HepG2 (cell line): ENCODE results near the gene ATRIP. TPM values are rescaled to one million over a fixed set of nuclear protein-coding genes. Genes with fewer than 3 reads are reported as not detected.

ENCODE experiments used
- MEF2D ChIP-seq: sonication (generic); formaldehyde crosslinking; IDR thresholded peaks from 2 replicates; pipeline ENCODE4 v1.5.1; 2020; ENCODE audit warnings: mild to moderate bottlenecking, missing genetic modification reagents
- TCF12 ChIP-seq, 2 experiments: fragments of 450-650 bp in 1 of 2; sonication (generic) in 1 of 2; formaldehyde crosslinking in 1 of 2; IDR thresholded peaks; 2 replicates each; pipeline versions ENCODE4 v1.6.1 to v1.8.0; 2017 to 2022; ENCODE audit warnings: antibody characterized with exemption in 1 of 2, mild to moderate bottlenecking in 1 of 2, missing genetic modification reagents in 1 of 2, moderate library complexity in 1 of 2
- ZIK1 ChIP-seq: sonication (generic); formaldehyde crosslinking; IDR thresholded peaks from 2 replicates; pipeline ENCODE4 v1.5.0; 2020; ENCODE audit warnings: mild to moderate bottlenecking, low read depth, missing genetic modification reagents, borderline replicate concordance
- ZNF274 ChIP-seq: sonication (generic); formaldehyde crosslinking; IDR thresholded peaks from 2 replicates; pipeline ENCODE4 v1.5.1; 2020; ENCODE audit warnings: mild to moderate bottlenecking, missing genetic modification reagents
- ZNF879 ChIP-seq: sonication (generic); formaldehyde crosslinking; IDR thresholded peaks from 2 replicates; pipeline ENCODE4 v1.8.1; 2023; ENCODE audit warnings: missing genetic modification reagents
- polyA plus RNA-seq, 8 experiments: library from polyadenylated mRNA; depleted of rRNA in 3 of 8; stranded (reverse) in 7 of 8; unstranded in 1 of 8; fragments of >200 nt; fragmentation: Illumina TruSeq in 4 of 8; extraction: Trizol in 4 of 8; gene quantifications; 2 replicates each; pipeline versions ENCODE4 v1.2.1 to v1.2.3, GENCODE V29; 2011 to 2016; ENCODE audit warnings: low read depth in 4 of 8, missing spikeins in 1 of 8, mixed read lengths in 1 of 8; ENCODE audit not compliant: insufficient read depth in 1 of 8
- total RNA-seq, 5 experiments: library from RNA; depleted of rRNA; stranded (reverse); fragments of >200 nt; fragmentation: Illumina TruSeq; extraction: Trizol; gene quantifications; 2 replicates each; pipeline ENCODE4 v1.2.3, GENCODE V29; 2016; ENCODE audit warnings: low read depth in 1 of 5
- TF ChIP-seq, protein P1 (sequence below): sonication (generic); formaldehyde crosslinking; IDR thresholded peaks from 2 replicates; pipeline ENCODE4 v1.5.0; 2020; ENCODE audit warnings: mild to moderate bottlenecking, missing genetic modification reagents, borderline replicate concordance
- TF ChIP-seq, protein P2 (sequence below): sonication (generic); formaldehyde crosslinking; IDR thresholded peaks from 2 replicates; pipeline ENCODE4 v1.4.0; 2020; ENCODE audit warnings: missing genetic modification reagents
- TF ChIP-seq, protein P3 (sequence below): sonication (generic); formaldehyde crosslinking; IDR thresholded peaks from 2 replicates; pipeline ENCODE4 v1.4.0; 2020; ENCODE audit warnings: low read depth, mild to moderate bottlenecking, missing genetic modification reagents
- TF ChIP-seq, protein P4 (sequence below): sonication (generic); formaldehyde crosslinking; IDR thresholded peaks from 2 replicates; pipeline ENCODE4 v1.9.0; 2021; ENCODE audit warnings: missing genetic modification reagents, borderline replicate concordance

The ATRIP gene
- total and polyA plus RNA-seq, 2 of the 13 experiments (the other 11 are each of a cell fraction or from before 2014, with no cell fraction given): 5.1 to 12.5 TPM

DNA sequence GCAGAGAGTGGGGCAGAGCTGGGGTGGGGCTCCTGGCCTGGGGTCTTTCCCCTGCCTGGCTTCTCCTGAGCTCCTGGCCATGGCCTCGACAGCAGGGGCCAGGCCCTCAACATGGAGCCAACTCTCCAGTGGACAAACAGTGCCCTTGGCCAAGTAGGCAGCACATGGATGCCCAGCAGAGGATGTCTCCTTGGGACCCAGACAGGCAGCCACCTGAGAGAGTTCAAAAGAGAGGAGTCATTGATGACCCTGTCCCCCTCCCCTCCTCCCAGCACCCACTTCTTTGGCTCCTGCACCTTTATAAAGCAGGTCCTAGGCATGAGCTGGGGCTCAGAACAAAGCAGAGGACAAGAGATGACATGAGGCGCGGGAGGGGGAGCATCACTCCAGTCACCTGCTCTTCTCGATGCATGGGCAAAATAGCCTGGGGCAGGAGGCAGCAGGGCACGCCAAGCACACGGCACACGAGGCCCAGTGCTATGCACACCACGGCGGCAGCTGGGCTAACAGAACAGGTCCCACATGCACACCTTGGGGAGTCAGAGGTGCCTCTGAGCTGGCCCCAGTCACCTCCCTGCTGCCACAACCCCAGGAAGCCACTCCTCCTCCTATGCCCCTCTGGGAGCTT lies 30.0 kb downstream of the ATRIP start (continued):
- TF ChIP-seq, protein P1, sequence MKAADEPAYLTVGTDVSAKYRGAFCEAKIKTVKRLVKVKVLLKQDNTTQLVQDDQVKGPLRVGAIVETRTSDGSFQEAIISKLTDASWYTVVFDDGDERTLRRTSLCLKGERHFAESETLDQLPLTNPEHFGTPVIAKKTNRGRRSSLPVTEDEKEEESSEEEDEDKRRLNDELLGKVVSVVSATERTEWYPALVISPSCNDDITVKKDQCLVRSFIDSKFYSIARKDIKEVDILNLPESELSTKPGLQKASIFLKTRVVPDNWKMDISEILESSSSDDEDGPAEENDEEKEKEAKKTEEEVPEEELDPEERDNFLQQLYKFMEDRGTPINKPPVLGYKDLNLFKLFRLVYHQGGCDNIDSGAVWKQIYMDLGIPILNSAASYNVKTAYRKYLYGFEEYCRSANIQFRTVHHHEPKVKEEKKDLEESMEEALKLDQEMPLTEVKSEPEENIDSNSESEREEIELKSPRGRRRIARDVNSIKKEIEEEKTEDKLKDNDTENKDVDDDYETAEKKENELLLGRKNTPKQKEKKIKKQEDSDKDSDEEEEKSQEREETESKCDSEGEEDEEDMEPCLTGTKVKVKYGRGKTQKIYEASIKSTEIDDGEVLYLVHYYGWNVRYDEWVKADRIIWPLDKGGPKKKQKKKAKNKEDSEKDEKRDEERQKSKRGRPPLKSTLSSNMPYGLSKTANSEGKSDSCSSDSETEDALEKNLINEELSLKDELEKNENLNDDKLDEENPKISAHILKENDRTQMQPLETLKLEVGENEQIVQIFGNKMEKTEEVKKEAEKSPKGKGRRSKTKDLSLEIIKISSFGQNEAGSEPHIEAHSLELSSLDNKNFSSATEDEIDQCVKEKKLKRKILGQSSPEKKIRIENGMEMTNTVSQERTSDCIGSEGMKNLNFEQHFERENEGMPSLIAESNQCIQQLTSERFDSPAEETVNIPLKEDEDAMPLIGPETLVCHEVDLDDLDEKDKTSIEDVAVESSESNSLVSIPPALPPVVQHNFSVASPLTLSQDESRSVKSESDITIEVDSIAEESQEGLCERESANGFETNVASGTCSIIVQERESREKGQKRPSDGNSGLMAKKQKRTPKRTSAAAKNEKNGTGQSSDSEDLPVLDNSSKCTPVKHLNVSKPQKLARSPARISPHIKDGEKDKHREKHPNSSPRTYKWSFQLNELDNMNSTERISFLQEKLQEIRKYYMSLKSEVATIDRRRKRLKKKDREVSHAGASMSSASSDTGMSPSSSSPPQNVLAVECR (CRISPR knock-in tag): no peak
- TF ChIP-seq ZNF274 (CRISPR knock-in tag) (no peak), ZIK1 (CRISPR knock-in tag) (no peak), TCF12 (IDR thresholded peaks at IDR 0.05) (no peak), TCF12 (CRISPR knock-in tag; IDR thresholded peaks at IDR 0.05) (no peak), ZNF879 (CRISPR knock-in tag) (no peak), MEF2D (no peak)
- TF ChIP-seq, protein P2, sequence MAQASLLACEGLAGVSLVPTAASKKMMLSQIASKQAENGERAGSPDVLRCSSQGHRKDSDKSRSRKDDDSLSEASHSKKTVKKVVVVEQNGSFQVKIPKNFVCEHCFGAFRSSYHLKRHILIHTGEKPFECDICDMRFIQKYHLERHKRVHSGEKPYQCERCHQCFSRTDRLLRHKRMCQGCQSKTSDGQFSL (CRISPR knock-in tag): no peak
- TF ChIP-seq, protein P3, sequence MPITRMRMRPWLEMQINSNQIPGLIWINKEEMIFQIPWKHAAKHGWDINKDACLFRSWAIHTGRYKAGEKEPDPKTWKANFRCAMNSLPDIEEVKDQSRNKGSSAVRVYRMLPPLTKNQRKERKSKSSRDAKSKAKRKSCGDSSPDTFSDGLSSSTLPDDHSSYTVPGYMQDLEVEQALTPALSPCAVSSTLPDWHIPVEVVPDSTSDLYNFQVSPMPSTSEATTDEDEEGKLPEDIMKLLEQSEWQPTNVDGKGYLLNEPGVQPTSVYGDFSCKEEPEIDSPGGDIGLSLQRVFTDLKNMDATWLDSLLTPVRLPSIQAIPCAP (CRISPR knock-in tag): no peak
- TF ChIP-seq, protein P4, sequence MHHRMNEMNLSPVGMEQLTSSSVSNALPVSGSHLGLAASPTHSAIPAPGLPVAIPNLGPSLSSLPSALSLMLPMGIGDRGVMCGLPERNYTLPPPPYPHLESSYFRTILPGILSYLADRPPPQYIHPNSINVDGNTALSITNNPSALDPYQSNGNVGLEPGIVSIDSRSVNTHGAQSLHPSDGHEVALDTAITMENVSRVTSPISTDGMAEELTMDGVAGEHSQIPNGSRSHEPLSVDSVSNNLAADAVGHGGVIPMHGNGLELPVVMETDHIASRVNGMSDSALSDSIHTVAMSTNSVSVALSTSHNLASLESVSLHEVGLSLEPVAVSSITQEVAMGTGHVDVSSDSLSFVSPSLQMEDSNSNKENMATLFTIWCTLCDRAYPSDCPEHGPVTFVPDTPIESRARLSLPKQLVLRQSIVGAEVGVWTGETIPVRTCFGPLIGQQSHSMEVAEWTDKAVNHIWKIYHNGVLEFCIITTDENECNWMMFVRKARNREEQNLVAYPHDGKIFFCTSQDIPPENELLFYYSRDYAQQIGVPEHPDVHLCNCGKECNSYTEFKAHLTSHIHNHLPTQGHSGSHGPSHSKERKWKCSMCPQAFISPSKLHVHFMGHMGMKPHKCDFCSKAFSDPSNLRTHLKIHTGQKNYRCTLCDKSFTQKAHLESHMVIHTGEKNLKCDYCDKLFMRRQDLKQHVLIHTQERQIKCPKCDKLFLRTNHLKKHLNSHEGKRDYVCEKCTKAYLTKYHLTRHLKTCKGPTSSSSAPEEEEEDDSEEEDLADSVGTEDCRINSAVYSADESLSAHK (CRISPR knock-in tag): no peak
- TF ChIP-seq, all 625 proteins: peak for 0
